Activated CD8-positive, alpha-beta T cell treated with anti-CD3 and anti-CD28 coated beads, Interleukin-2, amount 10 ng/mL, durations not matched to agents 7 days and 5 days (primary cell): ENCODE results near the gene AIP. TPM values are rescaled to one million over a fixed set of nuclear protein-coding genes. Genes with fewer than 3 reads are reported as not detected.
"Not testable (repeated sequence)": the region's sequence is repeated elsewhere in the genome, so short reads cannot be mapped to it uniquely, and the experiment has no call there.

Experiments
- ATAC-seq: fragments of 150-1000 bp; cut with Tn5 transposase; one replicate; pipeline ENCODE4 v1.10.0; 2021; ENCODE audit warnings: moderate library complexity
- CTCF ChIA-PET: fragments of 350-600 bp; sonication (Branson Sonifier 250); formaldehyde crosslinking; loops from one replicate; lab custom pipeline; 2021; ENCODE audit warnings: antibody characterized with exemption; lab: Charles Lee
- POLR2A ChIA-PET: fragments of 350-600 bp; sonication (Branson Sonifier 250); formaldehyde crosslinking; loops from one replicate; lab custom pipeline; 2021; ENCODE audit warnings: antibody characterized with exemption; lab: Charles Lee
- DNase-seq: peaks from one replicate; pipeline ENCODE4 v3.0.0-alpha.2; 2020
- H3K27ac Mint-ChIP-seq: one replicate; pipeline ENCODE4 v1.8.0; 2021; ENCODE audit warnings: mild to moderate bottlenecking, mixed read lengths
- H3K27me3 Mint-ChIP-seq: one replicate; pipeline ENCODE4 v1.8.0; 2021; ENCODE audit warnings: low read depth, mixed read lengths
- H3K36me3 Mint-ChIP-seq: one replicate; pipeline ENCODE4 v1.8.0; 2021; ENCODE audit warnings: low read depth, mixed read lengths
- H3K4me1 Mint-ChIP-seq: one replicate; pipeline ENCODE4 v1.8.0; 2021; ENCODE audit warnings: low read depth, mixed read lengths
- H3K4me3 Mint-ChIP-seq: one replicate; pipeline ENCODE4 v1.8.0; 2021; ENCODE audit warnings: mild to moderate bottlenecking, mixed read lengths
- H3K9me3 Mint-ChIP-seq: one replicate; pipeline ENCODE4 v1.8.0; 2022; ENCODE audit warnings: mixed read lengths; ENCODE audit not compliant: insufficient read depth
- total RNA-seq, 2 experiments: library from RNA; stranded (reverse); gene quantifications; one replicate each; pipeline ENCODE4 v1.2.3, GENCODE V29; 2021

AIP gene
- total RNA-seq, 2 experiments from 2014 or later = 156 to 163 TPM

GRCh38 chr11:67504005-67504949 is 21.5 kb downstream of the AIP start:
- H3K36me3 Mint-ChIP-seq = peaks cover 47% of the 10 kb centered on the region
- no peaks in the 10 kb centered on the region for H3K27me3 Mint-ChIP-seq
- H3K4me3 Mint-ChIP-seq = peak overlapping the region; percentile 89
- DNase-seq = peak; percentile 49
- ChIA-PET POLR2A (interaction anchor here (0.6 to 2.0 kb wide), 5 partner anchors 20 to 158 kb away, joined by 3 to 12 read pairs (median 3); partner anchors contain the start of genes PPP1CA and PTPRCAP), CTCF (interaction anchor here (2.3 kb wide), 1 partner anchor 103 kb away, joined by 10 read pairs; the partner anchor contains the start of gene PPP1CA)
- peak overlapping the region; percentile 90 for H3K27ac Mint-ChIP-seq
- no peaks in the 10 kb centered on the region for H3K9me3 Mint-ChIP-seq
- ATAC-seq = no peak
- peaks cover 48% of the 10 kb centered on the region for H3K4me1 Mint-ChIP-seq

GRCh38 chr11:67504950-67505581 is 22.2 kb downstream of the AIP start, which contains the start of gene PITPNM1:
PITPNM1 (minus strand) TSS chr11:67505363; CDS start chr11:67504180, 1,183 bp downstream.
- ATAC-seq (peak; percentile 6), DNase-seq (peak; percentile 79)
- Mint-ChIP-seq H3K27me3 (no peaks in the 10 kb centered on the region), H3K36me3 (peaks cover 44% of the 10 kb centered on the region), H3K27ac (peak within 1 kb of the TSS; percentile 94), H3K9me3 (no peaks in the 10 kb centered on the region), H3K4me1 (peaks cover 49% of the 10 kb centered on the region), H3K4me3 (peak within 1 kb of the TSS; percentile 89)
- CTCF ChIA-PET = interaction anchor here (0.6 to 2.3 kb wide), 14 partner anchors 17 to 122 kb away, joined by 3 to 10 read pairs (median 4); partner anchors contain the start of genes AIP, PPP1CA, PTPRCAP and RAD9A
- POLR2A ChIA-PET = interaction anchor here (0.6 to 2.0 kb wide), 7 partner anchors 16 to 159 kb away, joined by 3 to 12 read pairs (median 7); partner anchors contain the start of genes AIP, PPP1CA and PTPRCAP

- Mint-ChIP-seq H3K9me3 (no peaks in the 10 kb centered on the region), H3K36me3 (peaks cover 37% of the 10 kb centered on the region), H3K4me1 (peaks cover 45% of the 10 kb centered on the region), H3K4me3 (peak overlapping the region; percentile 89), H3K27me3 (peaks cover under 1% of the 10 kb centered on the region), H3K27ac (peak overlapping the region; percentile 94)
- CTCF ChIA-PET = interaction anchor here (0.6 to 2.3 kb wide), 16 partner anchors 18 to 153 kb away, joined by 3 to 10 read pairs (median 4); partner anchors contain the start of genes AIP, PPP1CA, PTPRCAP and RAD9A
- peak; percentile 50 for ATAC-seq
- POLR2A ChIA-PET = interaction anchor here (0.6 to 2.0 kb wide), 8 partner anchors 17 to 104 kb away, joined by 3 to 12 read pairs (median 6); partner anchors contain the start of genes AIP, PPP1CA and PTPRCAP
- DNase-seq = peak; percentile 90
These were observed 23.0 kb downstream of the AIP start for GRCh38 chr11:67505605-67506396.

GRCh38 chr11:67506426-67507051 is 23.7 kb downstream of the AIP start:
- no peak for DNase-seq
- Mint-ChIP-seq H3K4me3 (peak overlapping the region; percentile 89), H3K27ac (peak overlapping the region; percentile 94), H3K9me3 (no peaks in the 10 kb centered on the region), H3K4me1 (peaks cover 40% of the 10 kb centered on the region), H3K36me3 (peaks cover 30% of the 10 kb centered on the region), H3K27me3 (peaks cover 6% of the 10 kb centered on the region)
- CTCF ChIA-PET = interaction anchor here (0.6 to 2.3 kb wide), 9 partner anchors 18 to 161 kb away, joined by 3 to 10 read pairs (median 4); partner anchors contain the start of genes PPP1CA and PTPRCAP
- POLR2A ChIA-PET = interaction anchor here (0.6 to 2.1 kb wide), 6 partner anchors 20 to 69 kb away, joined by 3 to 11 read pairs (median 6); partner anchors contain the start of gene PTPRCAP
- no peak for ATAC-seq

GRCh38 chr11:67507242-67507863 is 24.5 kb downstream of the AIP start:
- H3K4me1 Mint-ChIP-seq = peaks cover 40% of the 10 kb centered on the region
- H3K4me3 Mint-ChIP-seq = peak overlapping the region; percentile 89
- CTCF ChIA-PET = interaction anchor here (0.7 to 1.2 kb wide), 5 partner anchors 23 to 162 kb away, joined by 3 to 4 read pairs (median 4); partner anchors contain the start of genes PPP1CA and PTPRCAP
- no peak for ATAC-seq
- no peaks in the 10 kb centered on the region for H3K9me3 Mint-ChIP-seq
- POLR2A ChIA-PET = interaction anchor here (0.7 to 2.1 kb wide), 6 partner anchors 21 to 106 kb away, joined by 3 to 11 read pairs (median 6); partner anchors contain the start of genes PPP1CA and PTPRCAP
- peak overlapping the region; percentile 94 for H3K27ac Mint-ChIP-seq
- no peak for DNase-seq
- H3K36me3 Mint-ChIP-seq = peaks cover 24% of the 10 kb centered on the region
- H3K27me3 Mint-ChIP-seq = peaks cover 6% of the 10 kb centered on the region

GRCh38 chr11:67507864-67508485 is 25.1 kb downstream of the AIP start, which contains the start of gene CDK2AP2:
CDK2AP2 (minus strand) TSS chr11:67508162; CDS start chr11:67508082, 80 bp downstream.
- no peaks in the 10 kb centered on the region for H3K9me3 Mint-ChIP-seq
- POLR2A ChIA-PET = interaction anchor here (0.7 to 2.1 kb wide), 6 partner anchors 22 to 107 kb away, joined by 3 to 11 read pairs (median 6); partner anchors contain the start of genes PPP1CA and PTPRCAP
- peak within 1 kb of the TSS; percentile 94 for H3K27ac Mint-ChIP-seq
- ATAC-seq (peak; percentile 83), DNase-seq (peak; percentile 99)
- H3K36me3 Mint-ChIP-seq = peaks cover 18% of the 10 kb centered on the region
- H3K27me3 Mint-ChIP-seq = peaks cover 8% of the 10 kb centered on the region
- H3K4me1 Mint-ChIP-seq = peaks cover 38% of the 10 kb centered on the region
- H3K4me3 Mint-ChIP-seq = peak within 1 kb of the TSS; percentile 89
- CTCF ChIA-PET = interaction anchor here (0.7 to 1.2 kb wide), 5 partner anchors 24 to 162 kb away, joined by 3 to 4 read pairs (median 4); partner anchors contain the start of genes PPP1CA and PTPRCAP

- CTCF ChIA-PET = interaction anchor here (1.0 to 1.2 kb wide), 3 partner anchors 72 to 107 kb away, joined by 3 to 4 read pairs (median 4); partner anchors contain the start of genes PPP1CA and PTPRCAP
These were observed 25.8 kb downstream of the AIP start for GRCh38 chr11:67508486-67509121.

GRCh38 chr11:67510023-67510345 is 27.2 kb downstream of the AIP start:
- CTCF ChIA-PET = no interaction called here
- no peaks in the 10 kb centered on the region for H3K9me3 Mint-ChIP-seq
- H3K27me3 Mint-ChIP-seq = peaks cover 17% of the 10 kb centered on the region
- peaks cover 14% of the 10 kb centered on the region for H3K36me3 Mint-ChIP-seq
- H3K4me1 Mint-ChIP-seq = peaks cover 28% of the 10 kb centered on the region
- H3K27ac Mint-ChIP-seq = no peak overlapping the region
- POLR2A ChIA-PET = no interaction called here
- no peak overlapping the region for H3K4me3 Mint-ChIP-seq
- DNase-seq = no peak
- no peak for ATAC-seq

More at GRCh38 chr11:67508486-67509121, 25.8 kb downstream of the AIP start:
- no peaks in the 10 kb centered on the region for H3K9me3 Mint-ChIP-seq
- peak; percentile 99 for DNase-seq
- peaks cover 11% of the 10 kb centered on the region for H3K27me3 Mint-ChIP-seq
- H3K36me3 Mint-ChIP-seq = peaks cover 17% of the 10 kb centered on the region
- POLR2A ChIA-PET = interaction anchor here (1.2 to 2.1 kb wide), 4 partner anchors 23 to 107 kb away, joined by 4 to 11 read pairs (median 8); partner anchors contain the start of genes PPP1CA and PTPRCAP
- peak overlapping the region; percentile 94 for H3K27ac Mint-ChIP-seq
- ATAC-seq = peak; percentile 40
- H3K4me1 Mint-ChIP-seq = peaks cover 32% of the 10 kb centered on the region
- peak overlapping the region; percentile 89 for H3K4me3 Mint-ChIP-seq

GRCh38 chr11:67511558-67511957 is 28.7 kb downstream of the AIP start:
- CTCF ChIA-PET = interaction anchor here (1.1 kb wide), 1 partner anchor 160 kb away, joined by 3 read pairs; no protein-coding TSS in a partner anchor
- H3K36me3 Mint-ChIP-seq, DNase-seq, ATAC-seq, H3K27ac Mint-ChIP-seq, H3K4me3 Mint-ChIP-seq, H3K9me3 Mint-ChIP-seq, POLR2A ChIA-PET: not testable (repeated sequence)
- peaks cover 23% of the 10 kb centered on the region for H3K27me3 Mint-ChIP-seq
- H3K4me1 Mint-ChIP-seq = peaks cover 16% of the 10 kb centered on the region
